Hepatocyte (in vitro differentiated cells): ENCODE results near the gene RAET1G.

Experiments used
- CTCF ChIP-seq: fragments of 200-600 bp; sonication (generic); IDR thresholded peaks from 2 replicates; pipeline ENCODE4 v1.5.1; 2016; ENCODE audit warnings: antibody characterized with exemption, mild to moderate bottlenecking; ENCODE audit not compliant: poor library complexity
- EZH2 ChIP-seq: fragments of 200-600 bp; sonication (generic); IDR thresholded peaks from 2 replicates; pipeline ENCODE4 v1.6.1; 2016; ENCODE audit warnings: antibody characterized with exemption, mild to moderate bottlenecking, borderline replicate concordance

GRCh38 chr6:149877659-149878058 lies 45.3 kb downstream of the RAET1G start:
- TF ChIP-seq CTCF (no peak), EZH2 (no peak)
